Amygdala (tissue), 56 donors: ENCODE data around the gene LRRC3B.

ENCODE experiments used
- DNase-seq, 56 donors: peaks; one replicate each; lab custom pipeline; 2025; lab: John Stamatoyannopoulos, UW

LRRC3B gene

GRCh38 chr3:26630669-26631389 is 8.3 kb downstream of the LRRC3B start:
- DNase-seq: no peak

- no peak for DNase-seq
Measured at GRCh38 chr3:26631390-26631738, 8.8 kb downstream of the LRRC3B start.

GRCh38 chr3:26634601-26635000 is 12.0 kb downstream of the LRRC3B start:
- no peak for DNase-seq

GRCh38 chr3:26636096-26636727 is 13.6 kb downstream of the LRRC3B start:
- DNase-seq: peak in 1 of 56 donors; percentile 26

GRCh38 chr3:26637698-26638097 is 15.1 kb downstream of the LRRC3B start:
- no peak for DNase-seq

GRCh38 chr3:26638113-26638512 is 15.5 kb downstream of the LRRC3B start:
- DNase-seq: no peak

GRCh38 chr3:26639339-26639738 is 16.8 kb downstream of the LRRC3B start:
- DNase-seq: no peak

- DNase-seq: no peak
Measured at GRCh38 chr3:26647078-26647477, 24.5 kb downstream of the LRRC3B start.

GRCh38 chr3:26648461-26648860 is 25.9 kb downstream of the LRRC3B start:
- DNase-seq: no peak

GRCh38 chr3:26652164-26652563 is 29.6 kb downstream of the LRRC3B start:
- DNase-seq: peak in 31 of 56 donors; percentile 7 to 67 (median 22)

- no peak for DNase-seq
Measured at GRCh38 chr3:26653811-26654425, 31.3 kb downstream of the LRRC3B start.

GRCh38 chr3:26655231-26655630 is 32.7 kb downstream of the LRRC3B start:
- no peak for DNase-seq

- DNase-seq: peak in 1 of 56 donors; percentile 6
Measured at GRCh38 chr3:26657348-26657976, 34.9 kb downstream of the LRRC3B start.

GRCh38 chr3:26668171-26668570 is 45.6 kb downstream of the LRRC3B start:
- no peak for DNase-seq

- no peak for DNase-seq
Measured at GRCh38 chr3:26668696-26669095, 46.1 kb downstream of the LRRC3B start.

GRCh38 chr3:26675336-26675735 is 52.8 kb downstream of the LRRC3B start:
- DNase-seq: no peak

GRCh38 chr3:26681632-26682031 is 59.1 kb downstream of the LRRC3B start:
- no peak for DNase-seq

- DNase-seq: no peak
Measured at GRCh38 chr3:26682406-26682805, 59.8 kb downstream of the LRRC3B start.

GRCh38 chr3:26683902-26684301 is 61.3 kb downstream of the LRRC3B start:
- no peak for DNase-seq

- peak in 4 of 56 donors; percentile 16 to 40 (median 20) for DNase-seq
Measured at GRCh38 chr3:26687466-26687865, 64.9 kb downstream of the LRRC3B start.

GRCh38 chr3:26699553-26699952 is 77.0 kb downstream of the LRRC3B start:
- DNase-seq: no peak
